ENCODE results near the gene CCDC87.

- no peak for TF ChIP-seq CTCF (IDR thresholded peaks at IDR 0.05)
- no peak for TF ChIP-seq POLR2A (IDR thresholded peaks at IDR 0.05)
Observed at GRCh38 chr11:66626382-66626781, 33.5 kb upstream of the CCDC87 start.

All from stomach (tissue), 4 donors.